GM18519 (cell line): ENCODE measurements around the gene SPTA1.
"Not testable (repeated sequence)": the region's sequence is repeated elsewhere in the genome, so short reads cannot be mapped to it uniquely, and the experiment has no call there.

Source experiments
- ATAC-seq: cut with Tn5 transposase; IDR thresholded peaks from one replicate; pipeline ENCODE4 v1.9.1; 2021; ENCODE audit warnings: mild to moderate bottlenecking, moderate library complexity; ENCODE audit not compliant: unreplicated experiment, low FRiP score

Gene SPTA1

GRCh38 chr1:158688343-158688742 lies 1.8 kb upstream of the SPTA1 start:
- not testable (repeated sequence) for ATAC-seq

DNA sequence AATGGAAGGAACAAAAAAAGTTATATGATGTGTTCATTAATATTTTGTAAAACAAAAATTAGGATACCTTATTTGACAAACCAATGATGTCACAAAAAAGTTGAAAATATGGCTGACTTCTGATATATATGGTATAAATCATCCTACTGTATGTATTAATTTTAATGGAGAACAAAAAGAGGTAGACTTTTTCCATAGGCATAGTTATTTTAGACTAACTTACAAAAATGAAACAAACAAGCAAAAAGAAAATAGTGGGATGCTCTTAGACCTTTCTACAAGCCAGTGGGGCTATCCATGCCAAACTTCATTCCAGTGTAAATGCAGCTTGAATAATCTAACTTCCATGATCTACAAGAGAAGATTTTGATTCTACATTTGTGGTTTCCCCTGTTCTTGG lies 522 bp upstream of the SPTA1 start:
- no peak for ATAC-seq

DNA sequence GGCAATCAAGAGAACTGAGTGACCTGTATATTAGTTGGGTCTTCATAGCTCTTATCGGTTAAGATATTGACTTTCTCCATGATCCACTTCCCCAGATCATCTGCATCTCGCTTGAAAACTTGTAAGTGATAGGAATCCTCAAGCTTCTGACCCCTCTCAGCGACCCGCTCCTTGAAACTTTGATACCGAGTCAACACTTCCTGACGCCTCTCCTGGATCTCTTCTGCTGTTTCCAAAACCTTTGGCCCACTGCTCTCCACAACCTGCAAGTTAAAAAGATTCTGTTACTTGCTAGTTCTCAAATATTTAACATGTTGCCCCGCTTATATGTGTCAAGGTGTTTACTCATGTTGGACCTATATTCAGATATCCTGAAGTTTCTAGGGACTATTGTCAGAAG lies 1.4 kb downstream of the SPTA1 start:
- ATAC-seq = no peak

GRCh38 chr1:158681606-158682005 lies 4.9 kb downstream of the SPTA1 start:
- no peak for ATAC-seq

GRCh38 chr1:158679289-158679688 lies 7.2 kb downstream of the SPTA1 start:
- no peak for ATAC-seq

DNA sequence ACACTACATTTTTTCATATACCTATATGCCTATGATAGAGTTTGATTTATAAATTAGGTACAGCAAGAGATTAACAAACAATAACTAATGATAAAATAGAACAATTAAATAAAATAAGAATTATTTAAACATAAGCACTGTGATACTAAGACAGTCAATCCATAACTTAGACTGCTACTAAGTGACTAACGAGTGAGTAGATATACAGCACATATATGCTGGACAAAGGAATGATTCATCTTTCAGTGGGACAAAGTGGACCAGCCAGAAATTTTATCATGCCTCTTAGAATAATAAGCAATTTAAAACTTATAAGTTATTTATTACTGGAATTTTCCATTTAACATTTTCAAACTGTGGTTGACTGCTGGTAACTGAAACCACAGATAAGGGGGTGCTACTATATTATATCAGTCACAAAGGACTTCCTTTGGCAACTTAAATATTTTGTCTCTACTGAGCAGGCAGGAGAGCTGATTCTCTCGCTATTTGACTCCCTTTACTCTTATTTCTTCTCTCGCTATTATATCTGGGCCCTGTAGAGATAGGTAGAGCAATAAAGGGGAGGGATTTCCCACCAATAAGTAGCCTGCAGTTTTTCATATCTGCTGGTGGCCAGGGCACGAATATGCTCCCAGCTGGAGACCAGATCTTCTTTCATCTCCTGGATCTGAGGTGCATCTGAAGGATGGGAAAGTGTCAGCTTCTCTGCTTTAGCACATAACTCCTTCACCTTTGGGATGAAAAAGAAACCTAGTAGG lies 10.8 kb downstream of the SPTA1 start:
- ATAC-seq = no peak

DNA sequence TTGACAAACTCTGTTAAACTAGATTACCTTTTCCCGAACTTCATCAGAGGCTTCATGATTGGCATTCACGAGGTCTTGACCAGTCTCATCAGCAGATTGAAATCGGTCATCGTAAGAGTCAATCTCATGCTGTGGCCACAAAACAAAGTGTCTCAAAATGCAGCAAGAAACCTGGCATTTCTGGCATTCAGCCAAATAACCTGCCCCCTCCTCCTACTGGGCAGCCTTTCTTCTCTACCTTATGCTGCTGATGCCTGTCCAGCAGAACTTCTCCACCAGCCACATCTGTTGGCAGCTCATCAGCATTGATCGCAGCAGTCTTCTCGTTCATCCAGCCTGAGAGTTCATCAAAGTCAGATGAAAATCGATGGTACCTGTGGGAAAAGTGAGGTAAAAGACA lies 12.2 kb downstream of the SPTA1 start:
- ATAC-seq = no peak

GRCh38 chr1:158666037-158666436 lies 20.5 kb downstream of the SPTA1 start:
- no peak for ATAC-seq

DNA sequence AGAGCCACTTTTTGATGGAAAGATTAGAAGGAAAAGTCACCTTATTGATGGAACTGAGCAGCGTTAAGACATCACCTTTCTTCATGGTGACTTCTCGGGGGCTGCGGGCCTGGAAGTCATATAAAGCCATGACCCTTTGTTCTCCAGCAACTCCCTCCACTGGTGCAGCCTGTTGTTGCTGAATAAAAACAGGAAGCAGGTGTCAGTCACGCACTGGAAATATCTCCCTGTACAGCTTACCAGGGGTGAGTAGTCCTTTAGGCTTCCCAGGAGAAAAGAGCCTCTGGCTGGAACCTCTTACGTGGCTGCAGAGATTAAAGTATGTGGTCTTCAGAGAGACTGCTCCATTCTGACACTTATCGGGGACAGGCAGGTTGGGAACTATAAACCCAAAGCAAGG lies 31.9 kb downstream of the SPTA1 start:
- ATAC-seq = no peak

- no peak for ATAC-seq
Measured at GRCh38 chr1:158654086-158654485, 32.4 kb downstream of the SPTA1 start.

- no peak for ATAC-seq
Measured at GRCh38 chr1:158652721-158653334, 33.7 kb downstream of the SPTA1 start.

DNA sequence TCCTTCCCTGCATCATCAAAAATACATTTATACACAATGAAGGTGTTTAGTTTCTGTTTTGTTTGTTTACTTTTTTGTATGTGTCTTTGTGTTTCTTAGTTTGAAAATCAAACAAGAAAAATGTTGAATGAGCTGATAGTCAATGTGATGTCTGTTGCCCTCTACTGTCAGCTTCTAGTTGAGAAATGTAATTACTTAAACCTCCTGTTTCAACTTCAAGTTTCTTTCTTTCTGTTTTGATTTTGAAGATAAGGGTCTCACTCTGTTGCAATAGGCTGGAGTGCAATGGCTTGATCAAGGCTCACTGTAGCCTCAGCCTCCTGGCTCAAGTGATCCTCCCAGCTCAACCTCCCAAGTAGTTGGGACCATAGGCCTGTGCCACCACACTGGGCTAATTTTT lies 37.5 kb downstream of the SPTA1 start:
- no peak for ATAC-seq

DNA sequence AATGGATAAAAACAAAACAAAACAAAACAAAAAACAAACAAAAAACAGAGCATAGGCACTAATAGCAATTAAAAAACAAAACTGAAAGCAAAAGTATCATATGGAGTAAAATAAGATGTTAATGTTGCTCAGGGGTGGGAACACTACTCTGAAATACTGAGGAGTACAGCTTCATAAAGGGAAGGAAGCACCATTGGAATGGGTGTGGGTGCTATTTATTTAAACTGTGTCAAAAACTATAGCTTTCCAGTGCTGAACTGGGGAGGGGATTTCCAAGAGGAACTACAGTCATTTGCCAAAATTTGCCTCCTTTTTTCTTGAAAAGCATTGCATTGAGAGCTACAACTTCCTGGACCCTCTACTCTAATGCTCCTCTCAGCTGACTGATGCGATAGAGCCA lies 40.0 kb downstream of the SPTA1 start:
- ATAC-seq = no peak

- ATAC-seq = no peak
Measured at GRCh38 chr1:158644449-158644848, 42.1 kb downstream of the SPTA1 start.

DNA sequence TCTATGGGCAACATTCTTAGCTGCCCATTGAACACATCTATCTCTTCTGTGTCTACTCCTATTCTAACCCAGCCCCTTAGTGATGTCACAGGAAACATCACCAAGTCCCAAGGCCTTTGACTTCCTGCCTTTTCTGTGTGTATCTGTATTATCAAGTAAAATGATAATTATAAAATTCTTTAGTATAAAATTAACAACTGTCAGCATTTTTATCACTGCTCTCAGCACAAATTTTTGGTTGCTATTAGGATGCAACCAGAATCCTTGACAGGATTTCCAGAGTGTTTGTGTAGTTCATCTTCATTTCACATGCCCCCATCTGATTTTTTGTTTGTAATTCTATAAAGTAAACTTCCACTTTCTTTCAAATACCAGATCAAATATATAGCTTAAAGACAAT lies 47.6 kb downstream of the SPTA1 start:
- ATAC-seq = no peak

GRCh38 chr1:158638146-158638545 lies 48.4 kb downstream of the SPTA1 start:
- no peak for ATAC-seq

GRCh38 chr1:158613764-158614163 lies 72.8 kb downstream of the SPTA1 start:
- ATAC-seq = no peak

DNA sequence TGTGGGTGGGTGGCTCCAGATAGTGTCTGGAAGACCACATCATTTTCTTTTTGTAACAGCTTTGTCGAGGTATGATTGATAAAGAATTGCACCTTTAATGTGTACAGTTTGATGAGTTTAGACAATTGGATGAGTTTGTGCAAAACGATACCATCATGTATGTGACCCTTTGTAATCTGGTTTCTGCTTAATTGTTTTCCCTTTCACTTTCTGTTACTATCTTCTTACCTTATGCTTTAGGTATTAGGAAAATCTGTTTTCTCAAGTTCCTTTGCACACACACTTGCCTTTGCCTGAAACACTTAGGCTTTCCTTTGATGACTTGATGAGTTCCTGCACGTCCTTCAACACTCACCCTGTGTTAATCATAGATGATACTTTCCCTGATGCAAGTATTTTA lies 74.6 kb downstream of the SPTA1 start:
- ATAC-seq = no peak

- ATAC-seq = no peak
Measured at GRCh38 chr1:158607296-158607695, 79.2 kb downstream of the SPTA1 start.

DNA sequence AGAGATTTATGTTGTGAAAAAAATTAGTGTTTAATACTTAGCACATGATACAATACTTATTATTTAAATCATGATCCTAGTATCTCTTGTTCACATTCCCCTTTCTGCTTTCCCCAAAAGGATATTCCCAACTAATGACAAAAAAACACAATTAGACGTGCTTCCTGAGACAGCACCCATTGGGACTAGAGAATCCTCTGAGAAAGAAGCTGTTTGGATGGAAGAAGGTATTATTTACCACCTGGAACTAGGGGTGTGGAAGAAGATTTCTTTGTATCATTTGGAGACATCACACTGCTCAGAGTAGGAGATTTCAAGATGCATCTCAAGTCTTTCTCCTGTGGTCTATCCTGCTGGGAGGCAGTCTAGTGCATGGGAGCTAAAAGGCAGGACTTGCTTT lies 81.5 kb downstream of the SPTA1 start, which contains the start of gene OR10Z1:
Gene OR10Z1, plus strand, starts transcription at position 301 of the 400 bp plus-strand sequence. CDS start 1,171 bp downstream, outside the sequence.
- no peak for ATAC-seq

- no peak for ATAC-seq
Measured at GRCh38 chr1:158600735-158601134, 85.8 kb downstream of the SPTA1 start.

DNA sequence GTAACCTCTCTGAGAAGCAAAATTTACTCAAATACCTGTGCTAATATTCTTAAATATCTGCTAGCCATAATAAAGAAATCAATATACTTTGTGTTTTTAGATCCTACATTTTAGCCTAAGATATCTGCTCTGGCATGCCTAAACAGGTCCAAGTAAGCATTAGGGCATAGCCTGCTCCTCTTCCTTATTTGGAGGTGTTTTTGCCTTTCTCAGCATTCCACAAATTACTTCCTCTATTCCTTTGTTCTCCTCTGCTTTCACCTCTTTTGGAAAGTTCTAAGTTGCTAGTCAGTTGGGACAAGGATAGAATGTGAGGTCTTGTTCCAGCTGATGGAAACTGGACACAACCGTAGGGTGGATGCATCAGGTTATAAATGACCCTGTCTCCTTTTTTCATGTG lies 99.6 kb downstream of the SPTA1 start:
- no peak for ATAC-seq
